IMR-90 (cell line): ENCODE data around the gene GARNL3. TPM values are rescaled to one million over a fixed set of nuclear protein-coding genes. Genes with fewer than 3 reads are reported as not detected.

Experiments used
- ATAC-seq: fragments of 200-7000 bp; cut with Tn5 transposase; 2 replicates; pipeline ENCODE4 v1.9.1; 2020; ENCODE audit warnings: low read depth, mild to moderate bottlenecking, moderate library complexity
- BruUV-seq: library from RNA; stranded (reverse); fragments of 400-500 nt; replicated peaks from 2 replicates; lab custom pipeline; 2021; lab: Mats Ljungman, UMichigan
- CTCF ChIA-PET: fragments of 300-600 bp; formaldehyde crosslinking; extraction: SDS; loops from one replicate; lab custom pipeline; 2021; ENCODE audit warnings: antibody characterized with exemption; lab: Yijun Ruan, JAX
- POLR2A ChIA-PET: fragments of 300-600 bp; sonication (Branson Sonifier 250); formaldehyde crosslinking; loops from one replicate; lab custom pipeline; 2022; ENCODE audit warnings: antibody characterized with exemption; ENCODE audit not compliant: unreplicated experiment; lab: Charles Lee
- DNase-seq: peaks from one replicate; pipeline ENCODE4 v3.0.0; 2013
- H2AFZ ChIP-seq: replicated peaks from 2 replicates; pipeline ENCODE3; 2013; ENCODE audit warnings: low read length, mild to moderate bottlenecking; ENCODE audit not compliant: poor library complexity
- H2AK5ac ChIP-seq: 2 replicates; pipeline ENCODE4 v1.6.1; 2013; ENCODE audit warnings: low read depth, low read length, inconsistent platforms
- H2AK9ac ChIP-seq: replicated peaks from 2 replicates; pipeline ENCODE3; 2013; ENCODE audit warnings: mild to moderate bottlenecking, low read depth, low read length, moderate library complexity; ENCODE audit not compliant: poor library complexity
- H2BK120ac ChIP-seq: 2 replicates; pipeline ENCODE4 v1.6.1; 2013; ENCODE audit warnings: low read depth, low read length, inconsistent platforms
- H2BK15ac ChIP-seq: 3 replicates; pipeline ENCODE4 v1.6.1; 2013; ENCODE audit warnings: low read depth, low read length, inconsistent platforms
- H2BK20ac ChIP-seq: 2 replicates; pipeline ENCODE4 v1.6.1; 2013; ENCODE audit warnings: low read depth, mild to moderate bottlenecking, inconsistent platforms, low read length, moderate library complexity
- H2BK5ac ChIP-seq: 2 replicates; pipeline ENCODE4 v1.6.1; 2013; ENCODE audit warnings: mild to moderate bottlenecking, low read depth, low read length, inconsistent platforms; ENCODE audit not compliant: poor library complexity, severe bottlenecking
- H3K14ac ChIP-seq: replicated peaks from 2 replicates; pipeline ENCODE4 v1.6.1; 2013; ENCODE audit warnings: low read depth, low read length, inconsistent platforms
- H3K18ac ChIP-seq: 2 replicates; pipeline ENCODE4 v1.6.1; 2013; ENCODE audit warnings: low read depth, low read length, control low read depth
- H3K23ac ChIP-seq: 2 replicates; pipeline ENCODE4 v1.6.1; 2013; ENCODE audit warnings: low read depth, low read length, inconsistent platforms
- H3K27ac ChIP-seq: 2 replicates; pipeline ENCODE4 v1.5.1; 2013; ENCODE audit warnings: mild to moderate bottlenecking, control low read depth, low read length; ENCODE audit not compliant: insufficient read depth
- H3K27me3 ChIP-seq: 2 replicates; pipeline ENCODE4 v1.6.1; 2013; ENCODE audit warnings: low read length; ENCODE audit not compliant: control insufficient read depth, insufficient read depth
- H3K36me3 ChIP-seq: 2 replicates; pipeline ENCODE4 v1.6.1; 2013; ENCODE audit warnings: low read length, mixed read lengths; ENCODE audit not compliant: control insufficient read depth, insufficient read depth
- H3K4ac ChIP-seq: 2 replicates; pipeline ENCODE4 v1.6.1; 2013; ENCODE audit warnings: low read depth, low read length, inconsistent platforms
- H3K4me1 ChIP-seq: 2 replicates; pipeline ENCODE4 v1.6.1; 2013; ENCODE audit warnings: low read length, mixed read lengths; ENCODE audit not compliant: control insufficient read depth, insufficient read depth
- H3K4me2 ChIP-seq: 2 replicates; pipeline ENCODE4 v1.6.1; 2013; ENCODE audit warnings: low read depth, mild to moderate bottlenecking, control low read depth, low read length, moderate library complexity
- H3K4me3 ChIP-seq: 2 replicates; pipeline ENCODE4 v1.5.1; 2013; ENCODE audit warnings: low read depth, mild to moderate bottlenecking, control low read depth, low read length, moderate library complexity; ENCODE audit not compliant: insufficient read depth
- H3K56ac ChIP-seq: 2 replicates; pipeline ENCODE4 v1.6.1; 2013; ENCODE audit warnings: low read length, inconsistent platforms; ENCODE audit not compliant: insufficient read depth; ENCODE audit errors: extremely low read depth
- H3K79me1 ChIP-seq, 2 experiments: 2 replicates each; pipeline ENCODE4 v1.6.1; 2013; ENCODE audit warnings: low read length in 2 of 2, inconsistent platforms in 1 of 2, low read depth in 1 of 2
- H3K9ac ChIP-seq: 2 replicates; pipeline ENCODE4 v1.6.1; 2013; ENCODE audit warnings: low read depth, low read length, control low read depth
- H3K9me1 ChIP-seq: 2 replicates; pipeline ENCODE4 v1.6.1; 2013; ENCODE audit warnings: low read length, inconsistent platforms; ENCODE audit not compliant: insufficient read depth
- H3K9me3 ChIP-seq: 2 replicates; pipeline ENCODE4 v1.6.1; 2013; ENCODE audit warnings: low read length; ENCODE audit not compliant: control insufficient read depth, insufficient read depth
- H4K20me1 ChIP-seq: 2 replicates; pipeline ENCODE4 v1.6.1; 2013; ENCODE audit warnings: low read length, inconsistent platforms; ENCODE audit not compliant: insufficient read depth
- H4K5ac ChIP-seq: 2 replicates; pipeline ENCODE4 v1.6.1; 2013; ENCODE audit warnings: mild to moderate bottlenecking, low read depth, low read length, control low read depth
- H4K8ac ChIP-seq, 2 experiments: 2 replicates each; pipeline ENCODE4 v1.6.1; 2013; ENCODE audit warnings: low read depth in 2 of 2, low read length in 2 of 2, control low read depth in 1 of 2, inconsistent platforms in 1 of 2
- H4K91ac ChIP-seq: 2 replicates; pipeline ENCODE4 v1.6.1; 2013; ENCODE audit warnings: low read depth, low read length, inconsistent platforms; ENCODE audit not compliant: insufficient read depth
- FOS ChIP-seq: fragments of 150-350 bp; IDR thresholded peaks from 2 replicates; pipeline ENCODE4 v1.6.1; 2016; ENCODE audit warnings: low read depth, low read length
- POLR2A ChIP-seq: IDR thresholded peaks from 2 replicates; pipeline ENCODE4 v1.6.1; 2012; ENCODE audit warnings: mild to moderate bottlenecking, low read depth, low read length
- SMC3 ChIP-seq: fragments of 150-350 bp; IDR thresholded peaks from 2 replicates; pipeline ENCODE4 v1.6.1; 2016; ENCODE audit warnings: low read depth, mild to moderate bottlenecking, antibody characterized with exemption, low read length, moderate library complexity
- dilution Hi-C: fragments of 300-500 bp; cut with HindIII; formaldehyde crosslinking; loops from one replicate; pipeline ENCODE4 v1.14.3; 2018; ENCODE audit warnings: low sequenced_read_pairs; ENCODE audit not compliant: unreplicated experiment
- in situ Hi-C: fragments of 300-500 bp; cut with MboI; formaldehyde crosslinking; loops from 3 replicates; pipeline ENCODE4 v1.14.3; 2019; ENCODE audit warnings: low sequenced_read_pairs, inconsistent platforms, mixed read lengths
- intact Hi-C: fragments of 100-400 bp; cut with micrococcal nuclease; formaldehyde crosslinking; loops from 2 replicates; pipeline ENCODE4 v1.10.0; 2022
- polyA plus RNA-seq, 3 experiments: library from polyadenylated mRNA; depleted of rRNA; stranded (reverse); fragments of >200 nt; gene quantifications; 2 replicates each; pipeline ENCODE4 v1.2.3, GENCODE V29; 2012; ENCODE audit warnings: low replicate concordance in 1 of 3
- total RNA-seq: library from RNA; depleted of rRNA; stranded (reverse); fragments of >200 nt; gene quantifications from 2 replicates; pipeline ENCODE4 v1.2.3, GENCODE V29; 2012

The GARNL3 gene
- total and polyA plus RNA-seq, 2 of the 4 experiments (the other 2 are of a cell fraction), result 1.9 to 5.0 TPM

DNA sequence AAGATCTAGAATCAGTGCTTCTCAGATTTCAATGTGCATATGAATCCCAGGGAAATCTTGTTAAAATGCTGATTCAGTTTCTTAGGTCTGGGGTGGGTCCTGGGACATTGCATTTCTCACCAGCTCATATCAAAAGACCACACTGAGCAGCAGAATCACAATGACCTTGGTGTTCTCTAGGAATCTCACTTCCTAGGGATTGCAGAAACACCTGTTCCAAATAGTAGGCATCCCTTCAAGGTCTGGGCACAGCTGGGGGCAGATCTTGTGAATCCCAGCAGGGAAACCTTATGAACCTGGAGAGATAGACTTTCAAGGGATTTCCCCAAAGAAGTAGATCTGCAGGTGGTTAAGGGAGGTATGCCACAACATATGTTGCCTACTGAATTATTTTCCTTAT is 8.9 kb upstream of the GARNL3 start:
- no peak overlapping the region for H3K23ac ChIP-seq
- no peak overlapping the region for H2BK120ac ChIP-seq
- no peaks in the 10 kb centered on the region for H3K4me1 ChIP-seq
- H3K18ac ChIP-seq, result no peak overlapping the region
- no peak overlapping the region for H2BK20ac ChIP-seq
- no peak overlapping the region for H3K4me3 ChIP-seq
- dilution Hi-C loops, result no loop called here
- no peak overlapping the region for H3K27ac ChIP-seq
- H3K36me3 ChIP-seq, result no peaks in the 10 kb centered on the region
- H4K91ac ChIP-seq, result no peak overlapping the region
- no peaks in the 10 kb centered on the region for H3K9me1 ChIP-seq
- intact Hi-C loops, result no loop called here
- no peak overlapping the region for H4K5ac ChIP-seq
- H3K4me2 ChIP-seq, result no peak overlapping the region
- no peaks in the 10 kb centered on the region for H3K79me1 ChIP-seq
- no peak overlapping the region for H3K14ac ChIP-seq
- no peak overlapping the region for H4K8ac ChIP-seq
- H2AFZ ChIP-seq, result no peak overlapping the region
- no peak overlapping the region for H2BK15ac ChIP-seq
- no peak for ATAC-seq
- POLR2A ChIA-PET, result no interaction called here
- H2BK5ac ChIP-seq, result no peak overlapping the region
- H3K56ac ChIP-seq, result no peak overlapping the region
- TF ChIP-seq POLR2A, result no peak
- no peak for TF ChIP-seq FOS
- TF ChIP-seq SMC3, result no peak
- H3K9ac ChIP-seq, result no peak overlapping the region
- no peak overlapping the region for H2AK9ac ChIP-seq
- H3K4ac ChIP-seq, result no peak overlapping the region
- no peaks in the 10 kb centered on the region for H3K27me3 ChIP-seq
- no peak overlapping the region for H2AK5ac ChIP-seq
- BruUV-seq, result no TSS peak
- CTCF ChIA-PET, result no interaction called here
- H3K9me3 ChIP-seq, result no peaks in the 10 kb centered on the region
- no peaks in the 10 kb centered on the region for H4K20me1 ChIP-seq
- no peak for DNase-seq
- in situ Hi-C loops, result no loop called here
